HG03571 (cell line): ENCODE data around the gene SIVA1.

ENCODE experiments used
- ATAC-seq: cut with Tn5 transposase; IDR thresholded peaks from one replicate; pipeline ENCODE4 v1.9.1; 2021; ENCODE audit not compliant: unreplicated experiment

Gene SIVA1, protein sequence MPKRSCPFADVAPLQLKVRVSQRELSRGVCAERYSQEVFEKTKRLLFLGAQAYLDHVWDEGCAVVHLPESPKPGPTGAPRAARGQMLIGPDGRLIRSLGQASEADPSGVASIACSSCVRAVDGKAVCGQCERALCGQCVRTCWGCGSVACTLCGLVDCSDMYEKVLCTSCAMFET

DNA sequence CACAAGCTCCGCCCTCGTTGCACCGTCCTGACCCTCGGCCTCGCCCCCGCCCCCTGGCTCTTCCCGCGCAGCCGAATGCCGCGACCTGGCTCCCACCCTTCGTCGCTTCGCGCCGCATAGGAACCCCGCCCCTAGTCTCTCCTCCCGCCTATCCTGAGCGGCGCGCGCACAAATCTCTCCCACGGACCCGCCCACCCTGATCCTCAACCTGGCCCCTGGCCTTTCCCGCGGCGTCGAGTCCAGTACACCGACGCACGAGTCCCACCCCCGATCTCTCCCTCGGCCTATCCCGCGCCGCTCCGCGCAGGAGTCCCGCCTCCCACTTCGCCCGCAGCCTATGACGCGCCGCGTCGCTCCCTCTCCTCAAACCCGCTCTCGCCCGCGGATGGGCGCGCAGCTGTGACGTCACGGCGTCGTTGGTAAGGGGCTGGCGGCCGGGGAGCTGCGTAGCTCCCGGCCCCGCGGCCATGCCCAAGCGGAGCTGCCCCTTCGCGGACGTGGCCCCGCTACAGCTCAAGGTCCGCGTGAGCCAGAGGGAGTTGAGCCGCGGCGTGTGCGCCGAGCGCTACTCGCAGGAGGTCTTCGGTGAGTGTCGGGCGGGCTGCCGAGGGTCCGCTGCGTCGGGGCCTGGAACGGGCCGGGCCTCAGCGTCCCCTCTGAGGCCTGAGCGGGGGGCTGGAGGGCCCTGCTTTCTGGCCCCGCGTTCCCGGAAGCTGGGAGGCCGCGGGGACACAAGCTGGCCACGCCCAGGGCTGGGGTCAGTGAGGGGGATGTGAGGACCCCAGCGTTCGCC, at the start of gene SIVA1:
SIVA1 (plus strand) TSS at position 413 of the 793 bp plus-strand sequence; CDS start at position 468, 55 bp downstream.
- peak; percentile 81 for ATAC-seq

DNA sequence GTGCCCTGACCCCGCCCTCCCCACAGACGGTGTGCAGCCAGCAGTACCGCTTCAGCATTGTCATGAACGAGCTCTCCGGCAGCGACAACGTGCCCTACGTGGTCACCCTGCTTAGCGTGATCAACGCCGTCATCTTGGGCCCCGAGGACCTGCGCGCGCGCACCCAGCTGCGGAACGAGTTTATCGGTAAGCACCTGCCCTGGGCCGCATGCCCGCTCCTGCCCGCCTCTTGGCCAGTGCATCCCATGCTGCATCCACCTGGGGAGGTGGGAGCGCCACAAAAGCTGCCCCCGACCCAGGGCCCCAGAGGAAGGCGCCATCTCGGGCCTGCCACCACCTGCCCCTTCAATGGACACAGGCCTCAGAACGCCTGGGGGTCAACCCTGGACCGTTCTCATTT, 49.7 kb upstream of the SIVA1 start:
- ATAC-seq: no peak

DNA sequence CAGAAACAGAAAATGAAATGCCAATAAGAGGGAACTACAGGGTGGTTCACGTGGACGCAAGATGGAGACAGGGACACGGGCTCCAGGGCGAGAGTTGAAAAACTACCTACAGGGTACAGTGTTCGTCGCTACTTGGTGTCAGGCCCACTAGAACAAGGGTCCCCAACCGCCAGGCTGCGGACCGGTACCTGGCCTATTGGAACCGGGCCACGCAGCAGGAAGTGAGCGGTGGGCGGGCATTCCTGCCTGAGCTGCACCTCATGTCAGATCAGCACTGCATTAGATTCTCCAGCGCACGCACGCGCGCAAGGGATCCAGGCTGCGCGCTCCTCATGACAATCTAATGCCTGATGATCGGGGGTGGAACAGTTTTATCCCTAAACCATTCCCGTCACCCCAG, 48.7 kb upstream of the SIVA1 start:
- no peak for ATAC-seq

DNA sequence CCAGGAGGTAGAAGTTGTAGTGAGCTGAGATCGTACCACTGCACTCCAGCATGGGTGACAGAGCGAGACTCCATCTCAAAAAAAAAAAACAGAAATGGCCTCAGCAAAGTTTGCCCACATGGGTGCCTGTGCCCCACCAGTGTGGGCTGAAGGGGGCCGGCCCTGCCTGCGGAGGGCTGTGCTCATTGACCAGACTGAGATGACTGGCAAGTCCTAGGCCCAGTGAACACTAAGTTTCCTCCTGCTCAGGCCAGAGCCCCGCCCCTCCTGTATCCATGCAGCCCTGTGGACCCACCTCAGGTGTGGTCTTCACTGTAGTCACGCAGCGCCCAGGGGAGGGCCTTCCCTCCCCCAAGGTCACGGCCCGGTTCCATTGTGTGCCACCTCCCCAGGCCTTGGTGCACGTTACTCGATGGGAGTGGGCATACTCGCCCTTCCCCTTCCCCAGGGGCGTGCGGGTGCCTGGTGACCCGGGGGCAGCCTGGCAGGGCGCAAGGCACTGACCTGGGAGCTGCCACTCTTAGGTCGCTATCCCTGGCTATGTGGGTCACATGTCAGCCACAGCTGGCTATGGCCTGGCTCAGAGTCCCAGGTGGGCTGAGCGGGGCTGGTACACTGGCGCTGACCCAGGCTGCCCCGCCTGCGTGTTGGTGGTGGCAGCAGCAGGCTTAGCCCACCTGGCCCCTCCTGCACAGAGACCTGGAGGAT, 47.5 kb upstream of the SIVA1 start:
- ATAC-seq: no peak

DNA sequence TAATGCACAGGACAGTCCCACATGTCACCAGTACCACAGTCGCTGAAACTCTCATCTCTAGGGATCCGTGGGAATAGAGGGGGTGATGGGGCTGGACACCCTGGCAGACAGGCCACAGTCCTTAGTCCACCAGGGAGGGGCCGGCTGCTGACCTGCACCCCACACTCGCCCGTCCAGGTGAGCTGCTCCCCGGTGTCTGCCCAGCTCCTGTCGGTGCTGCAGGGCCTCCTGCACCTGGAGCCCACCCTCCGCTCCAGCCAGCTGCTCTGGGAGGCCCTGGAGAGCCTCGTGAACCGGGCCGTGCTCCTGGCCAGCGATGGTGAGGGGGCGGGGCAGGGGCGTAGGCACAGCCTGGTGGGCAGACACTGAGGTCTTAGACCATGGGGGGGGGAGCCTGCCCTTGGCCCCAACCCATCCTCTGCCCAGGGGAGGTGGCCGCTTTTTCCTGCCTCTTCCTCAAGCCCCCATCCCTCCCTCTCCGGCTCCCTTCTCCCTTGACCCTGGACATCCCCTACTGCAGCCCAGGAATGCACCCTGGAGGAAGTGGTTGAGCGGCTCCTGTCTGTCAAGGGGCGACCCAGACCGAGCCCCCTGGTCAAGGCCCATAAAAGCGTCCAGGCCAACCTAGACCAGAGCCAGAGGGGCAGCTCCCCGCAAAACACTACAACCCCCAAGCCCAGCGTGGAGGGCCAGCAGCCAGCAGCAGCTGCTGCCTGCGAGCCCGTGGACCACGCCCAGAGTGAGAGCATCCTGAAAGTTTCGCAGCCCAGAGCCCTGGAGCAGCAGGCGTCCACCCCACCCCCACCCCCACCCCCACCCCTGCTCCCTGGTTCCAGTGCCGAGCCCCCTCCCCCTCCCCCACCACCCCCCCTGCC, 46.0 kb upstream of the SIVA1 start:
- no peak for ATAC-seq

DNA sequence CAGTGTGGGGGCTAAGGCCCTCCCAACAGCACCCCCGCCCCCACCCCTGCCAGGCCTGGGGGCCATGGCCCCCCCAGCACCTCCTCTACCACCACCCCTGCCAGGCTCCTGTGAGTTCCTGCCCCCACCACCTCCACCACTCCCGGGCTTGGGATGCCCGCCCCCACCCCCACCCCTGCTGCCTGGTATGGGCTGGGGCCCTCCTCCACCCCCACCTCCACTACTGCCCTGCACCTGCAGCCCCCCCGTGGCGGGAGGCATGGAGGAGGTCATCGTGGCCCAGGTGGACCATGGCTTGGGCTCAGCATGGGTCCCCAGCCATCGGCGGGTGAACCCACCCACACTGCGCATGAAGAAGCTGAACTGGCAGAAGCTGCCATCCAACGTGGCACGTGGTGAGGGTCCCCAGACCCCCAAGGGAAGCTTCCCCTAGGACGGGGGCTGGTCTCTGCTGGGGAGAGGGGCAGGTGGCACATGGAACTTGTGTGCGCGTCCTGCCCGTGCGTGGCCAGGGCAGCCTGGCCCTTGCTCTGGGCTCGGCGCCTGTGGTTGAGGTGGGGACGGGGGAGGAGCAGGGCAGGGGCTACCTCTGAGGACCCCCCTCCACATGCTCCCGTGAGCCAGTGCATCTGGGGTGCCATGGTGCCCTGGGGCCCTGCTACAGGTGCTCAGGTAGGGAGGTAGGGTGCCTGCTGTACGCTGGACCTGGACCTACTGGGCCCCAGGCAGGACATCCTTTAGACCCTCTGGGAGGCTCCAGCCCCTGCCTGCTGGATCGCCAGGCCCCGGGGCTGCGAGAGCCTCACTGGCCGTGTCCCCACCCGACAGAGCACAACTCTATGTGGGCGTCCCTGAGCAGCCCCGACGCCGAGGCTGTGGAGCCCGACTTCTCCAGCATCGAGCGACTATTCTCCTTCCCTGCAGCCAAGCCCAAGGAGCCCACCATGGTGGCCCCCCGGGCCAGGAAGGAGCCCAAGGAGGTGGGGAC, 45.0 kb upstream of the SIVA1 start:
- no peak for ATAC-seq

DNA sequence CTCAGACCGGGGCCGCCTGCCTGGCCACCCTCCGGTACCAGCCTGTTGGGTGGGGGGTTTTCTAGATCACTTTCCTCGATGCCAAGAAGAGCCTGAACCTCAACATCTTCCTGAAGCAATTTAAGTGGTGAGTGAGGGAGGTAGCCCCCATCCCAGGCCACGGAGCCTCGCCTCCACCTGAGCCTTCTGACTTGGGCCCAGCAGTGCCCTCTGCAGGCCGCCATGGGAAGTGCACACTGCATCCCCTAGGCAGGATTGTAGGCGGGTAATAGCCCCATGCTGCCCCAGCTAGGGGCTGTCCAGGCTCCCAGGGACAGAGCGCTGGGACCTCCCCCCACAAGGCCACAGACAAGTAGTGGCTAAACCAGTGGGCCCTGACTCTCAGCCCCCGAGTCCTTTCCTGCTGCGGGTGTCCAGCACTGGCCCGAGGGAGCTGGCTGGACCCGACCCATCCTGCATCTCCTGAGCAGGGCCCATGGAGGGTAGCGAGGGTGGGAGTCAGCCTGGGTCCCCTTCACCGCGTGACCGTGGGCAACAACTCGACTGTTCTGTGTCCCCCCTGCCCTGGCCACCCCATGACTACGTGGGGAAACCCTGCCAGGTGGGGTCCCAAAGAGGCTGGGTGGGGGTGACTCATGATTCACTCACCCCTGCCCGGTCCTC, 44.2 kb upstream of the SIVA1 start:
- no peak for ATAC-seq

DNA sequence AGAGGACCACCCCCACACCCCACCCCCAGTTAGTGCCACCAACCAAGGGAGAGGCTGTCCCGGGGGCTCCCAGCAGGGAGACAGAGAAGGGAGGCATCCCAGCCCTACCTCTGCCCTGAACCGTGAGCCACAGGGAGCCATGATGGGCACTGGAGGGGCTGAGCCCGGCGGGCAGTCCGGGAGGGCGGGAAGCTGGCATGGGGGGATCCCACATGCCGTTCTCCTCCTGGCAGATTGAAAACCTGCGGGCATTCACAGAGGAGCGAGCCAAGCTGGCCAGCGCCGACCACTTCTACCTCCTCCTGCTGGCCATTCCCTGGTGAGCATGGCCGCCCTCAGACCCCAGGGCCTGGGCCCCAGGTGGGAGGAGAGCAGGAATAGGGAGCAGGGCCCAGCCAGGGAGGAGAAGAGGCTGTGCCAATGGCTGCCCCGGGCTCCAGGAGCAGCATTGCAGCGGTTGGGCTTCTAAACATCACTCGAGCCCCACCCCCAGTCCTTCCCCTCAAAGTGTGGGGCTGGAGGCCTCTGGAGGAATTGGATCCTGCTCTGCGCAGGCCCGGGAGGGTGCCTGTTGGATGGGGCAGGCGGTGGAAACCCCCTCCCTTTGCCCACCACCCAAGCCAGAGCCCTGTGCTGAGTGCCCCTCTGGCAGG, 43.4 kb upstream of the SIVA1 start:
- no peak for ATAC-seq

DNA sequence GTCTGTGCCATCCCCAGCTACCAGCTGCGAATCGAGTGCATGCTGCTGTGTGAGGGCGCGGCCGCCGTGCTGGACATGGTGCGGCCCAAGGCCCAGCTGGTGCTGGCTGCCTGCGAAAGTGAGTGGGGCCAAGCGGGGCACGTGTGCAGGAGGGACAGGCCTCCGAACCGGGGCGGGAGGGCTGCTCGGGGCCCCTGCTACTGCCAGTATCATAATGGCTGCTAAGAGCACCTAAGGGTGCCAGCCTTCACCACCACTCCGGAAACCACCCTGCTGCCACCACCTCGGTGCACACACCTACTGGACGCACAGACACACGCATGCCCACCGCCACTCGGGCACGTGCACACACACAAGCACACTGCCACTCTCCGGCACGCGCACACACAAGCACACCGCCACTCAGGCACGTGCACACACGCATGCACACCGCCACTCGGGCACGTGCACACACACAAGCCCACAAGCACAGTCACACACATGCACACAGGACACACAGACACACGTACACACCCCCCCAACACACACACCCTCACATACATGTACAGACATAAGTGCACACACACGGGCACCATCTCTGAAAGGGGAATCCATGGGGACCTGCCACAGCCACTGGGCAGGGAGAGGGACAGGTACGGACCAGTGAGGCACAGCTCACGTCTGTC, 42.7 kb upstream of the SIVA1 start:
- ATAC-seq: no peak

DNA sequence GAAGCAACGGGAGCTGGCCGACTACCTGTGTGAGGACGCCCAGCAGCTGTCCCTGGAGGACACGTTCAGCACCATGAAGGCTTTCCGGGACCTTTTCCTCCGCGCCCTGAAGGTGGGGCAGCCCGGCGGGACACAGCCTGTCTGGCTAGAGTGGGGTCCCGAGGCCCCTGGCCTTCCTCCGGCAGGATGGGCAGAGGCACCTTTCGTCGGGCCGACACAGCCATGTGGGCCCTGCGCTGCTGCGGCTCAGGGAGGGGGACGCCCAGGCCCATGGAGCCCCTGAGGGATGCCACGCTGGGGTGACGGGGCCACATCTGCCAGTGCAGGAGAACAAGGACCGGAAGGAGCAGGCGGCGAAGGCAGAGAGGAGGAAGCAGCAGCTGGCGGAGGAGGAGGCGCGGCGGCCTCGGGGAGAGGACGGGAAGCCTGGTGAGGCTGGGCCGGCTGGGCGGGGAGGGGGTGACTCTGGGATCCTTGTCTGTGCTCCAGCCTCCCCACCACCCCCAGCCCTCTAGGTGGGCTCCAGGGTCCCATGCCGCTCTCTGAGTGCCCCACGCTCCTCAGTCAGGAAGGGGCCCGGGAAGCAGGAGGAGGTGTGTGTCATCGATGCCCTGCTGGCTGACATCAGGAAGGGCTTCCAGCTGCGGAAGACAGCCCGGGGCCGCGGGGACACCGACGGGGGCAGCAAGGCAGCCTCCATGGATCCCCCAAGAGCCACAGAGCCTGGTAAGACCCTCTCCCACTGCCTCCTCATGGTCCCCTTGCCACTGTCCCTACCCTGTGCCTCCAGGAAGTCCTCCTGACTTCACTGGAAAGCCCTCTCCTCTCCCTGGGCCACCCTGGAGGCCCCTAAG, 39.8 kb upstream of the SIVA1 start:
- no peak for ATAC-seq

DNA sequence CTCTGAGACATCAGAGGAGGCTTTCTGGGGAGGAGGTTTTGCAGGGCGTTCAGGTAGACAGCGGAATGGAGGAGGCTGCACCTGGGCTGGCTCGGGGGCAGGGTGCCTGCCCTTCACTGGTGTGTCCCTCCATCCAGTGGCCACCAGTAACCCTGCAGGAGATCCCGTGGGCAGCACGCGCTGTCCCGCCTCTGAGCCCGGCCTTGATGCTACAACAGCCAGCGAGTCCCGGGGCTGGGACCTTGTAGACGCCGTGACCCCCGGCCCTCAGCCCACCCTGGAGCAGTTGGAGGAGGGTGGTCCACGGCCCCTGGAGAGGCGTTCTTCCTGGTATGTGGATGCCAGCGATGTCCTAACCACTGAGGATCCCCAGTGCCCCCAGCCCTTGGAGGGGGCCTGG, 38.9 kb upstream of the SIVA1 start:
- no peak for ATAC-seq

DNA sequence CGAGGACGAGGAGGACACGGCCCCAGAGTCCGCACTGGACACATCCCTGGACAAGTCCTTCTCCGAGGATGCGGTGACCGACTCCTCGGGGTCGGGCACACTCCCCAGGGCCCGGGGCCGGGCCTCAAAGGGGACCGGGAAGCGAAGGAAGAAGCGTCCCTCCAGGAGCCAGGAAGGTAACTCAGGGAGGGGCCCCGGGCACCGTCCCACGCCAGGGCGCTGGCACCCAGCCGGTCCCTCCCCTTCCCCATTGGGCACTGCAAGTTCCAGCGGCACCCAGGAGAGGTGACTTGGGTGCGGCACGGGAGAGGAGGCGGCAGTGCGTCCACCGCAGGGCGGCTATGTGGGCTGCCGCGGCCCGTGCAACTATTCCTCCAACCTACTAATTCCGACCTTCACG, 38.3 kb upstream of the SIVA1 start:
- ATAC-seq: no peak

DNA sequence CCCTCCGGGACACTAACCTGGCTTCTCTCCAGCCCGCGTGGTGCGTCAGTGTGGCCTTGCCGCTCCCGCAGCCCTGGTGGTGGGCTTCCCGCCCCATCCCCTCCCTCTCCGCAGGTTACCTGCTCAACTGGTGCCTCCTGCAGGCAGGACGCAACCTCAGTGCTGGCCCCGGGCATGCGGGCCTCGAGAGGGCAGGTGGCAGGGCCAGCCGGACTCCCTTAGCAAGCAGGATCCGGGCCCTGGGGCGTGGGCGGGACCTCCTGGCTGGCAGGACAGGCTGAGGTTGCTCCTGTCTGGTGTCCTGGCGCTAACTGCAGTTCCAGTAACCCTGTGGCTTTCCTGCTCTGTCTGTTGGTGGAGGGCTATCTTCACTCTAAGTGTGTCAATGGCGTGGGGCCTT, 37.5 kb upstream of the SIVA1 start:
- no peak for ATAC-seq

DNA sequence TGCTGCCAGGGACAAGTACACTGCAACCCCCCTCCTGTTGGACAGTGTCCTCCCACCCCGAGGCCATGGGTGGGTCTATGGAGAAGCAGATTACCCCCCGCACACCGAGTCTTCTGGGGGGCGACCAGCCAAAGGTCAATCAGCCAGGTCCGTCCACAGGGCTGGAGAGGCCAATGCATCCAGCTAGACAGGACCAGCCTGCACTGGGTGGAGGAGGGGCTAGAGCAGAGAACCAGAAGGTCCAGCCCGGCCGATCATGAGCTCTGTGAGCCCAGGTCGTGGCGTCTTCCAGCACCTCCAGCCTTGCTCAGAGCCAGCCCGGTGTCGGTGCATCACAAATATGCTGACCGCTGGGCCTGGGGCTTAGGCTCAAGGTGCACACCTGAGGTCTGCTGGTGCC, 37.1 kb upstream of the SIVA1 start:
- ATAC-seq: no peak

DNA sequence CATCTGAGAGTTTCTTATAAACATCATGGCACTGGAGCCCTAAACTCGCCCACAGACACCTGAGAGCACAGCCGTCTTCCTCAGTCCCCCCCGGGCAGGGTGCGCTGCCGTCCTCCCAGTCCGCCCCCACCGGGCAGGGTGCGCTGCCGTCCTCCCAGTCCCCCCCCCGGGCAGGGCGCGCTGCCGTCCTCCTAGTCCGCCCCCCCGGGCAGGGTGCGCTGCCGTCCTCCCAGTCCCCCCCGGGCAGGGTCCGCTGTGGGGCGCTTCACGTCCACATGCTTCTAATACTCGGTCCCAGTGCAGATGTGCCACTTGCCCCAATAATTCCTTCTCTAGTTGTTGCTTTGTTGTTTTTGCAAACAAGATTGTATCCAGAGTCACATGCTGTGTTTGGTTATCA, 35.8 kb upstream of the SIVA1 start:
- no peak for ATAC-seq

DNA sequence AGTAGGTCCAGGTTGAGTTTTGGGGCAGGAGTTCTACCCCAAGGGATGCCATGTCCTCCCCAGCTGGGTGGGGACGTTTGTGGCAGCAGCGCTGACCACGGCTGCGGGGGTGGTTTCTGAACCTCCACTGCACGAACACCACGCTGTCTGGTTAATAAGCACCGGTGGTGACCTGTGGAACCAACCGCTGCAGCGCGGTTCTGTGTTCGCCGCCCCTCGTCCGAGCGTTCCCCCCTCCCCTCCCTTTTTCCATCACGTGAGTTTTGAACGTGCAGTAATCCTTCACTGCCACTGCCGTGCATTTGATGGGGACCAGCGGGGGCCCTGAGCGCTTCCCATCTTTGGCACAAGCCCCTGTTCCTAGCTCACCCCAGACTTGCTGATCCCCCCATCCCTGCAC, 35.3 kb upstream of the SIVA1 start:
- no peak for ATAC-seq

DNA sequence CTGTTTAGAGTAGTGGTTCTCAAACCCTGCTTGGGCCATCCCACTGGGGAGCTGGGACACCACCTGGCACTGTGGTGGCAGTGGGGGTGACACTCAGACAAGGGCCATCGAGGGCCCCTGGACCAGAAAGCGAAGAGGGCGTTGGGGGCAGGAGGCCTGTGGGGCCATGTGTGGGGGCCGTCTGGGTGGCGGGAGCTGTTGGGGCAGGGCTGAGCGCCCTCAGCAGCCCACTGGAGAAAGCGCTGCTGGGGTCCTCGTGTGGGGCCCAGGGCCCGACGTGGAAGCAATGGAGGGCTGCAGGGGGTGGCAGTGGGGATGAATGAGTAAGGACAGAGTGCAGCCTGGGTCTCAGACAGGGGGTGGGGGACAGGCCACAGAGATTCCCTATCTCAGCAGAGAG, 34.8 kb upstream of the SIVA1 start:
- ATAC-seq: no peak

DNA sequence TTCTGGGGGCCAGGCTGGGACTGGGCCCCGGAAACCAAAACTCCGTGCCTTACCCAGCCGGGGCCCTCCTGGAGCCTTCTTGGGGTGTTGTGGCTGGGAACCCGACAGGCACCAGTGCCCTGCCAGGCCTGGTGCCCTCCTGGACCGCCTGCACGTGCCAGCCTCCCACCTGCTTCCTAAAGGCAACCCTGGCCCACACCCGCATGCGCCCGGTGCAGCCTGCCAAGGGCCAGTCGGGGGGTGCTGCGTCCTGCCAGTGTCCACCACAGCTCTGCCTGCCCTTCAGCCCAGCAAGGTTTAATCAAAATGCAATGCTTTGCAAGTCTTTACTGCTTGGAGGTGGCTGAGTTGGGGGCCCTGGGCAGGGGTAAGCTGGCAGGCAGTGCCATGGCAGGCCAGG, 34.1 kb upstream of the SIVA1 start:
- ATAC-seq: no peak
